ENCODE results near the gene ZNF467.

GRCh38 chr7:149715476-149715875 is 57.9 kb downstream of the ZNF467 start:
- TF ChIP-seq, protein P1, sequence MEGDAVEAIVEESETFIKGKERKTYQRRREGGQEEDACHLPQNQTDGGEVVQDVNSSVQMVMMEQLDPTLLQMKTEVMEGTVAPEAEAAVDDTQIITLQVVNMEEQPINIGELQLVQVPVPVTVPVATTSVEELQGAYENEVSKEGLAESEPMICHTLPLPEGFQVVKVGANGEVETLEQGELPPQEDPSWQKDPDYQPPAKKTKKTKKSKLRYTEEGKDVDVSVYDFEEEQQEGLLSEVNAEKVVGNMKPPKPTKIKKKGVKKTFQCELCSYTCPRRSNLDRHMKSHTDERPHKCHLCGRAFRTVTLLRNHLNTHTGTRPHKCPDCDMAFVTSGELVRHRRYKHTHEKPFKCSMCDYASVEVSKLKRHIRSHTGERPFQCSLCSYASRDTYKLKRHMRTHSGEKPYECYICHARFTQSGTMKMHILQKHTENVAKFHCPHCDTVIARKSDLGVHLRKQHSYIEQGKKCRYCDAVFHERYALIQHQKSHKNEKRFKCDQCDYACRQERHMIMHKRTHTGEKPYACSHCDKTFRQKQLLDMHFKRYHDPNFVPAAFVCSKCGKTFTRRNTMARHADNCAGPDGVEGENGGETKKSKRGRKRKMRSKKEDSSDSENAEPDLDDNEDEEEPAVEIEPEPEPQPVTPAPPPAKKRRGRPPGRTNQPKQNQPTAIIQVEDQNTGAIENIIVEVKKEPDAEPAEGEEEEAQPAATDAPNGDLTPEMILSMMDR (IDR thresholded peaks at IDR 0.05): no peak
- no peak for TF ChIP-seq EZH2 (IDR thresholded peaks at IDR 0.05)
